Calu3 (cell line): Measurements from ENCODE around the gene KIRREL3. TPM values are rescaled to one million over a fixed set of nuclear protein-coding genes. Genes with fewer than 3 reads are reported as not detected.

ENCODE experiments used
- BruUV-seq: library from RNA; stranded (reverse); fragments of 400-500 nt; replicated peaks from 2 replicates; lab custom pipeline; 2021; lab: Mats Ljungman, UMichigan
- CTCF ChIA-PET: fragments of 300-600 bp; sonication (Branson Sonifier 250); formaldehyde crosslinking; loops from one replicate; lab custom pipeline; 2022; ENCODE audit warnings: antibody characterized with exemption; lab: Charles Lee
- DNase-seq: peaks from one replicate; pipeline ENCODE4 v3.0.0; 2022
- H3K27ac Mint-ChIP-seq: one replicate; pipeline ENCODE4 v1.8.0; 2022; ENCODE audit warnings: mixed read lengths; ENCODE audit not compliant: unreplicated experiment
- H3K27me3 Mint-ChIP-seq: one replicate; pipeline ENCODE4 v1.8.0; 2022; ENCODE audit warnings: mixed read lengths; ENCODE audit not compliant: unreplicated experiment
- H3K36me3 Mint-ChIP-seq: one replicate; pipeline ENCODE4 v1.8.0; 2022; ENCODE audit warnings: mild to moderate bottlenecking, moderate library complexity, mixed read lengths; ENCODE audit not compliant: insufficient read depth, unreplicated experiment
- H3K4me1 Mint-ChIP-seq: one replicate; pipeline ENCODE4 v1.8.0; 2022; ENCODE audit warnings: mild to moderate bottlenecking, low read depth, mixed read lengths; ENCODE audit not compliant: unreplicated experiment
- H3K4me3 Mint-ChIP-seq: one replicate; pipeline ENCODE4 v1.8.0; 2022; ENCODE audit warnings: mild to moderate bottlenecking, low read depth, moderate library complexity, mixed read lengths; ENCODE audit not compliant: unreplicated experiment
- H3K9me3 Mint-ChIP-seq: one replicate; pipeline ENCODE4 v1.8.0; 2022; ENCODE audit warnings: low read depth, mixed read lengths; ENCODE audit not compliant: unreplicated experiment
- CTCF ChIP-seq: fragments of 200-600 bp; IDR thresholded peaks from one replicate; pipeline ENCODE4 v1.8.0; 2022; ENCODE audit warnings: antibody characterized with exemption; ENCODE audit not compliant: unreplicated experiment
- intact Hi-C: fragments of 100-400 bp; cut with micrococcal nuclease; formaldehyde crosslinking; loops from one replicate; pipeline ENCODE4 v1.10.0; 2022; ENCODE audit not compliant: unreplicated experiment
- total RNA-seq: library from RNA; stranded (reverse); gene quantifications from 2 replicates; pipeline ENCODE4 v1.2.3, GENCODE V29; 2022

The KIRREL3 gene
- total RNA-seq, 1 experiment from 2014 or later: 0.26 TPM

- H3K27ac Mint-ChIP-seq: no peak overlapping the region
- CTCF ChIA-PET: no interaction called here
- no TSS peak for BruUV-seq
Measured at GRCh38 chr11:126426820-126427749, 573.5 kb downstream of the KIRREL3 start.

GRCh38 chr11:126426106-126426505, 574.5 kb downstream of the KIRREL3 start:
- Mint-ChIP-seq H3K27ac (no peak overlapping the region), H3K4me1 (peaks cover 12% of the 10 kb centered on the region), H3K9me3 (no peaks in the 10 kb centered on the region), H3K4me3 (no peak overlapping the region), H3K27me3 (no peaks in the 10 kb centered on the region), H3K36me3 (no peaks in the 10 kb centered on the region)
- no peak for TF ChIP-seq CTCF
- BruUV-seq: no TSS peak
- no peak for DNase-seq
- intact Hi-C loops: no loop called here
- CTCF ChIA-PET: no interaction called here

More at GRCh38 chr11:126426820-126427749, 573.5 kb downstream of the KIRREL3 start:
- DNase-seq: no peak
- intact Hi-C loops: no loop called here
- H3K27me3 Mint-ChIP-seq: no peaks in the 10 kb centered on the region
- H3K36me3 Mint-ChIP-seq: no peaks in the 10 kb centered on the region
- no peaks in the 10 kb centered on the region for H3K9me3 Mint-ChIP-seq
- no peak for TF ChIP-seq CTCF
- H3K4me1 Mint-ChIP-seq: peaks cover 21% of the 10 kb centered on the region
- H3K4me3 Mint-ChIP-seq: no peak overlapping the region

- H3K4me3 Mint-ChIP-seq: no peak overlapping the region
- H3K9me3 Mint-ChIP-seq: no peaks in the 10 kb centered on the region
- H3K4me1 Mint-ChIP-seq: peaks cover 12% of the 10 kb centered on the region
- intact Hi-C loops: no loop called here
- H3K27ac Mint-ChIP-seq: no peak overlapping the region
- no peak for TF ChIP-seq CTCF
- H3K36me3 Mint-ChIP-seq: no peaks in the 10 kb centered on the region
- DNase-seq: no peak
- no peaks in the 10 kb centered on the region for H3K27me3 Mint-ChIP-seq
- CTCF ChIA-PET: no interaction called here
- BruUV-seq: no TSS peak
Measured at GRCh38 chr11:126424471-126425039, 576.0 kb downstream of the KIRREL3 start.

GRCh38 chr11:126423743-126424142, 576.8 kb downstream of the KIRREL3 start:
- BruUV-seq: no TSS peak
- Mint-ChIP-seq H3K36me3 (no peaks in the 10 kb centered on the region), H3K4me3 (no peak overlapping the region), H3K27me3 (no peaks in the 10 kb centered on the region), H3K4me1 (peaks cover 12% of the 10 kb centered on the region), H3K9me3 (no peaks in the 10 kb centered on the region), H3K27ac (no peak overlapping the region)
- no peak for TF ChIP-seq CTCF
- no peak for DNase-seq
- CTCF ChIA-PET: no interaction called here
- intact Hi-C loops: no loop called here
